GDM1 (cell line): ENCODE results near the gene GJA3.
"Not testable (repeated sequence)": the region's sequence is repeated elsewhere in the genome, so short reads cannot be mapped to it uniquely, and the experiment has no call there.

Experiments
- DNase-seq: peaks from one replicate; lab custom pipeline; 2025; lab: John Stamatoyannopoulos, UW

GJA3 gene

DNA sequence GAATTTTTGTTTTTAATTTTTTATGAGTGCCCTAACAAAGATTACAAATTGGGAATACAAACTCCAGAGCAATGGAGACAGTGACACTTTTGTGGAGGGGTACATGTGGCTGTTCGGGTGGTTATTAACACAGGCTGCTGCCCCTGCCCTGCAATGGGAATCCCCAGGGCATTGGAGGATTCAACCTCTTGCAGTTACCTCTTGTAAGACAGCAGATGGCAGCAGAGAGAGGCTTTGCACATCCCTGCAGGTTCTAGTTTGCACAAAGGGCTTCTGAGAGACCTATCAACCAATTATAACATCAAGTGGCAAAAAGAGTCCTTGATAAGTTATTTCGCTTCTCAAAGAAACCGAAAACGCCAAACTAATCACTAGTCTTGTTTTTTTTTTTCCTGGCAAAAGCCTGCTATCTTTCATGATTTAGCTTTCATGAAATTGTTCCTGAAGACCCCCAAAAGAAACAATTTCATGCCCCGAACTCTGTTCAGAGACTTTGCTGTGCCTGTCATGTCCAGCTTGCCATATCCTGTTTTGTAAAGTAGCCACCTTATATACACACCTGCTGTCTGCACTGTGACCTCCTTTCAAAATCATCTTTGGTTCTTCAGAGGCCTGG lies 21.5 kb upstream of the GJA3 start:
- peak; percentile 73 for DNase-seq

DNA sequence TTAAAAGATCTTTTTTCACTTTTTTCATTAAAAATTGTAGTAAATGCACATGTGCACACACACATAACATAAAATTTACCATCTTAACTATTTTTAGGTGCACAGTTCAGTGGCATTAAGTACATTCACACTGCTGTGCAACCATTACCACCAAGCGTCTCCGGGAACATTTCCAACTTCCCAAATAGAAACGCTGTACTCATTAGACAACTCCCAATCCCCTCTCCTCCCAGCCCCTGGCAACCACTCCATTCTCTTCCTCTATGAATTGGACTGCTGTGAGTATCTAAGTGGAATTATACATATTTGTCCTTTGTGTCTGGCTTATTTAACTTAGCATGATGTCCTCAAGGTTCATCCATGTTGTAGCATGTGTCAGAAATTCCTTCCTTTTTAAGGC lies 20.3 kb upstream of the GJA3 start:
- DNase-seq, result no peak

DNA sequence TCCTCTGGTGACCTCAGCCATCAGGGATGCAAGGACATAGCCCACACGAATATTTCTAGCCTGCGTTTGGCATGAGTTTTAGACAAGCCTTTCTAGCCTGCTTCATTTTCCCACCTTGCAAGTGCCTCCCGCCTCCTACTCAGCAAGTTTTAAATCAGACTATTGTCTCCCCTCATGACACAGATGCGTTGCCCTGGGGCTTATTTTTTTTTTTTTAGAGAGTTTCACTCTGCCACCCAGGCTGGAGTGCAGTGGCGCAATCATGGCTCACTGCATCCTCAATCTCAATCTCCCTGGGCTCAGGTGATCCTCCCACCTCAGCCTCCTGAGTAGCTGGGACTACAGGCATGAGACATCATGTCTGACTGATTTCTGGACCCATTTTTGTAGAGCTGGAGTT lies 17.3 kb upstream of the GJA3 start:
- no peak for DNase-seq

DNA sequence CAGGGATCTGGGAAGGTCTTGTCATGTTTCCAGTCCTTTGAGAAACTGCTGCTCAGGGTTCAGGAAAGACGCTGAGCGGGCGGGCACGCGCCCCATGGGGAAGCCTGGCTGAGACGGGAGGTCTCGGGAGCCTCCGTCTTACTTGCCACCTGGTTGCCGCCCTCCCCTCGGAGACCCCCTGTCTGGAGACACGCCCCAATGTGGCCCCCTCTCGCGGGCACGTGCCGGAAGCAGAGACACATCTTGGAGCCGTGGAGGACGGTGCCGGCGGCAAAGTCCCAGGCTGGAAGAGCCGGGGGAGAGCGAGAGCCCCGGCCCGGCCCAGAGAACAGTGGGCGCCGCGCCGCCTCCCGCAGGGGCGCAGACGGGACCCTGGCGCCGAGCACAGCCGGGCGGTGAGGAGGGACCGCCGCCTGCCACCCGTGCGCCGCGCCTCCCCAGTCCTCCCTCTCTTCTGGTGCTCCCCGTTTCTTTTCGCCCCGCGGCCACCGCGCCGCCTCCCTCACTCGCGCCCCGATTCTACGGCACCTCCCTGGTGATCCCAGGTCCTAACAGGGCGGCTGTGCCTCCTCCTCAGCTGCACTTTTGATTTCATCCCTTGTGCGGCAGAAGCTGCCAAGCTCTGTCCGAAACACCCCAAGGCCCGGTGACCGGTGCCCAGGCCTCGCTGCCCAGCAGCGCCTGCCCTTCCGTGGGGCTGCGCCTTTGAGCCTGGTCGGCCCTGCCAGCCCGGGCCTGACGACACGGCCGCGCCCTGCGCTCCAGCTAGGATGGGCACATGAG lies 16.4 kb upstream of the GJA3 start:
- no peak for DNase-seq

DNA sequence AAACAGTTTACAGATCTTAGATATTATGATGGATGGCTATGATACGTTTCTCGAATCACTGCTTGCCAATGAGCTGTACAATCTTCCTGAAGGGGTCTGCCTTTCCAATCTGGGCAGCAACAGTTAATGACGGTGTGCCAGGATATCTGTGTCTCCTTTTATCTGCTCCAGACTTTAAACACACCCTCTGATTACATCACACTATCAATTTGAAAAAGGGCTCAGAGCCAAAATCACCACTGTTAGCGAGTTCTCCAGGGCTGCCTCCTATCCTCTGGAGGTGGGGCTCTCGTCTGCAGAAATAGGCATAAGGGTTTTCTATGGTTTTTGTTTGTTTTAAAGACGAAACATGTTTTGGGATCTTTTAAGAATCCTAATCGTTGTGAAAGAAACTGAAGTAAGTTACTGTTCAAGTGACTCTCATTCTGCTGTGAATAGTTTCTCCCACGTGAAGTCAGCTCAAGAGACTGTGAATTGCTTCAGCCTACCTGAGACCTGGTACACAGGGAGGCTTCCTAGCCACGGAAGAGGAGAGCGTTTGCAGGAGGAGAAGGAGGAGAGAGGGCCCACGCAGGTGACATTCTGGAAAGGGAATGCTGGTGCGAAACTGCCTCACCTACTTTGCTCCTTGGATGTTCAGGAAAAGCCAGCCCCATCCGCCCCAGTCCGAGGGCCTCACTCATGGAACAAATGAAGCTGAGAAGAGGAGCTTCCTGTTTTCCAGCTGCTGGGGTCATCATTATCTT lies 15.2 kb upstream of the GJA3 start:
- no peak for DNase-seq

DNA sequence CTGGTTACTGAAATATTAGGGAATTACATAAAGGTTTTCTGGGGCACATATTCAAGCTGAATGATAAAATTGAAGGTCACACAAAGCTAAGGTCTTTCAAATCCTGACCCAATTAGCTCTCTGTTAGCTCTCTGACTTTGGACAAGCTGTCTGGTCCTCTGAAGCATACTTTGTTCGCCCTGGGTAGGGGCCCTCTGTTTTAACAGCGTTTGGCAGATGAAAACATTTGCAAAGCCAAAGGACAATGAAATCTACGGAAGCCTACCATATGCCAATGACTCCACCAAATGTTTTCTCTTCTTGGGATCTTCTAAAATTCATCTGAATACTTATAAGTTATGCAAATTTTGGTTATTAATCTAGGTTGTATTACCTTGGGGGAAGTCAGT lies 14.5 kb upstream of the GJA3 start:
- no peak for DNase-seq

DNA sequence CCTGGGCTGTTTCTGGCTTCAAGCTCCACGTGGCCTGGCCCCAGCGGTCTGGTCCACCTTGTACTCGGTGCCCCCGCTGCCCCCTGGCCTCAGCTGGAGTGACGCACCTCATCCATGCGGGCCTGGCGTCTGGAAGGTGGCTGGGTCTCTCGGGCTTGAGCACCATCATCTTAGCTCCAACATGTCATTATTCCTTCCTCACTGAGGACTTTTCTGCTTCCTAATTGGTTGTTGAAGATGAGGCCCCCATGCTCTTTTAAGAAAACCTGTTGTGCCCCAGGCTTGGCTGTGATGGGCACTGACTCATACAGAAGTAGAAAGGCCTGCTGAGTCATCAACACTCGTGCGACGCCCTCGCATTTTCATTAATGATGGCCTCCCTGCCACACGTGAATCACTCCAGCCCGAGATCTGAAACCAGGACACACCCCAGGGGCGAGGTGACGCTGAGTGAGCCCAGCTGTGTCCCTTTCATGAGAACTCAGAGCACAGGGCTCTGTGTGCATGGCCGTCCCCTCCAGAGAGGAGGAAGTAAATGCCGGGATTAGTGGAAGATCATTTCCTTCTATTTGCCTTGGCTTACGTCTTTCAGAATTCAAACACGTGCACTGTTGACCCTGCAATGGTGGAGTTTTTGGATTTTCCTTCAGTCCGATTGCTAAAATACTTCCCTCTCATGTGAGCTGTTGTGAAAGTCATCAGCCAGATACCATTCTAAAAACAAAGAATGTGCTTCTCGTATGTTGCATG lies 14.0 kb upstream of the GJA3 start:
- DNase-seq, result peak; percentile 30

DNA sequence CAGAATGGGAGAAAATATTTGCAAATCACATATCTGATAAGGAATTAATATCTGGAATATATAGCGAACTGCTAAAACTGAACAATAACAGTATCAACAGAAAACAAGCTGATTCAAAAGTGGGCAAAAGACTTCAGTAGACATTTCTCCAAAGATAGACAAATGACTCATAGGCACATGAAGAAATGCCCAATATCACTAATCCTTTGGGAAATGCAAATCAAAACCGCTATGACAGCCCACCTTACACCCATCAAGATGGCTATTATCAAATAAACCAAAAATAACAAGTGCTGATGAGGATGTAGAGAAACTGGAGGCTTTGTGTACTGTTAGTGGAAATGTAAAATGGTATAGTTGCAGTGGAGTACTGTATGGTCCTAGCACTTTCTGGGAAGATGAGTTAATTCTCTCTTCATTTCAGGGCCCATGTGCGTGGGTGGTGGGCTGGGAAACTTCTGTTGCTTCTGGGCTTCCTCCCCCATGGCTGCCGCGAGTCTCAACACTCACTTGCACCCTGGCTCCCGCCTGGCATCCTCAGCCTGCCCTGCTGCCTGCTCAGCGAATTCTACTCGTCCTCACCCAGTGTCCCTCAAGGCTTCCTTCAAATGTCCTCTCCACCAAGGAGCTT lies 12.4 kb upstream of the GJA3 start:
- no peak for DNase-seq

DNA sequence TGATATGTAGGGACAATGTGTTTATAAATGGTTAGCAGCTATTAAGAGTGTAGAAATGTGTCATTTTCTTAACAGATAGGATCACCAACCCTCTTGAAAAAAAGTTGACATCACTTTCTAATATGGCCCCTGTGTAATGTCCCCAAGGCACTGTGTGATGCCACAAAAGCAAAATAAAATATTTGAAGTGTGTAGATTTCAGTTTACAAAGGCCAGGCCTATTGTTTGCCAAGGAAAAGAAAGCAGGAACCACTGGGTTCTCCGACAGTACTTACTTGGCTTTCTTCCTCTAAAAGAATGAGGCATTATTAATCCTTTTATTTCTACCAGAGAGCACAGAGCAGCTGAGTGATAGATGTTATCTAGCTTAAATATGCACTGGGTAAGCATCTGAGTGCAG lies 10.5 kb upstream of the GJA3 start:
- no peak for DNase-seq

DNA sequence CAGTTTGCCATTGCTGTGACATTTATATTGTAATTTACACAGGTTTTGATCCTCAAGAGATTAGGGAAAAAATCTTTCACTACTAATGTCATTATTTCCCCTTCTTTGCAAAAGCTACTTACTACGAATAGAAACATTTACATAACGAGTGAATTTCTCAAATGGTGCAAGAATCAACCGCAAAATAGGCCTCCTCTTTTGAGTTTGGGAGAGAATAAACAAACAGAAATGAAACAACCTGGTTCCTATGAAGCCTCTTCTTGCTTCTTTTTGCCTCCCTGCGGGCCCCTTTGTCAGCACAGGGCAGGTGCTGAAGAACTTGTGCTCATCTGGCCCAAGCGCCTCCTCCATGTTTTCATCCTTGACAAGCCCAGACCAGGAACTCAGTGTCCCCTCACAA lies 10.1 kb upstream of the GJA3 start:
- no peak for DNase-seq

DNA sequence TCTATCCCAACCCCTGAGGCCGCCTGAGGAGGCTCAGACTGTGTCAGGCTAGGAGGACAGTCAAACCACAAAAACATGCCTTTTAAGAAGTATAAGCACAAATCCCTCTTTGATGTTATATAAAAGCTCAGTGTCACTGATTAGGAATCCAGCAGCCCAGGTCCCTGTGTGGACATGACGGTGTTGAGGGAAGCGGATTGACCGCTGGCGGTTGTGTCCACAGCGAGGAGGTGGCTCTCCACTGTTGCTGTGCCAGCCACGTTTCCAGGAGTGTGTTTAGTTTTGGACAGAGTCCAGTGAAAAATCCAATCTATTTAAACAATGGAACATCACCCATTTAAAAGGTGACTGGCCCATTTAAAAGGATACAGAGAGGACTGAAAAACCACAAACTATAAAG lies 7.5 kb upstream of the GJA3 start:
- DNase-seq, result no peak

DNA sequence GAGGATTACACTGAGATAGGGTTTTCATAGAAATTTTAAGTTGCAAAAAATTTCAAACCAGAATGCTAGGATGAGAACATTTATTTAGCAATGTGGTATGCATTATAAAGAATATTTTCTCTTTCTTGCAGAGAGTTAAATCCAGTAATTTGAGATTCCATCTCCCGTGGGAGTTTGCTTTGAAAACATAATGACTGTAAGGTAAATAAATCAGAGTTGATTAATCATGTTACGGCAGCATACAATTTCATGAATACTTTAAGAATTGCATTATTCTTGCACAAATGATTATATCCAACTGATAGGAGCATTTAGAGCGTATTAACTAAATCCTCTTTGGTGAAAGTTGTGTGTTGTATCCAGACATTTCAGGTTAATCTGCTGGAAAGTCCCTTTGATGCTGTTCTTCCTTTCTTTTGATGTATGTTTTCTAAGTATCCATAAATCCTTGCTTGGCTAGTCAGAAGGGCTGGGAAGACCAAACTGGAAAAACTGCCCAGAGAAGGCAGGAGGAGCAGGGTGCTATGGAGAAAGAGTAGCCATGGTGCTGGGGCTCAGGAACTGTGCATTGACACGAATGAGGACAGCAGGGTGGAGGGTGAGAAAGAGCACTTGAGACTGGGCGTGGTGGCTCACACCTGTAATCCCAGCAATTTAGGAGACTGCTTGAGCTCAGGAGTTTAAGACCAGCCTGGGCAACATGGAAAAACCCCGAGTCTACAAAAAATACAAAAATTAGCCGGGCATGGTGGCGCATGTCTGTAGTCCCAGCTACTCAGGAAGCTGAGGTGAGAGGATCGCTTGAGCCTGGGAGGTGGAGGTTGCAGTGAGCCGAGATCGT lies 4.8 kb upstream of the GJA3 start:
- no peak for DNase-seq

DNA sequence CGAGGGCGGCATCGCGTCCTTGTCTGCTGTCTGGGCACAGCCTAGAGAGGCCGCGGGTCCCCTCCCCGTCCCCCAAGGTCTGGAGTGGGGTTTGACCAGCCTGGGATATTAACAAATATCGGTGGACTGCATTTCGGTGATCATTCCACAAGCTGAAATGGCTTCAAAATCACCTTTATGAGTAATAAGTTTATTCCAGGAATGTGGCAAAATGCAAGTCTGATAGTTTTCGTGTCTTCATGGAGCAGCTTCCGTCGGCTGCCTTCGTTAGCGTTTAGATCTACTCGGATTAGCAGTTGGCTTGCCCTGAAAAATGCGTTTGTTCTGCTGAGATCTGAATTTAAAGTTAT lies 1.1 kb upstream of the GJA3 start:
- DNase-seq, result no peak

DNA sequence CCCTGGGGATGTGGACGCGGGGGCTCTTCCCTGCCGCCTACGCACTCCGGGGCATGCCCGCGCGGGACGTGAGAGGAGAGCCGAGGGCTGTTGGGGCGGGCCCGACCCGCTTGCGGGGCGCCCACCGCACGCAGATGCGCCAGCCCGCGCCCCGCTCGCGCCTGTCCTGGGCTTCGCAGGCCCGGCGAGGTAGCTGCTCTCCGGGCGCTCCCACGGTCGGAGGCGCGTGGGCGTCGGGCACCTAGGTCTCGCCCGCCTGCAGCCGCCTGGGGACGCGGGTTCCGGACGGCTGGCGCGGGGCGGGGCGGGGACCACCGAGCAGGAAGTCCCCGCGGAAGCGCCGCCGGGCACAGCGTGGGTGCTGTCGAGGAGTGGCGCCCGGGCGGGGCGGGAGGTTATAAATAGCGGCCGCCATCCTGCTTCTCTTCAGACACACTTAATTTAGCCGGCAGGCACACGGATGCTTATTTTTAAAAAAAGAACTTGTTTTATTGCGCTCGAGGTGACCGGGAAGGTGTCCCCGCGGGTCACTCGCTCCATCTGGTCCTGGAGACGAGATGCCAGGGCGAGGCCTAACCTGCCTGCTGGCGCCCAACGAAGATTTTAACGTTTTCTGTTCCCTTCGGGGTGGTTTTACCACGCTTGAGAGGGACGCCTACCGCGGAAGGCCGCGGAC lies 561 bp upstream of the GJA3 start:
- DNase-seq, result peak; percentile 18

DNA sequence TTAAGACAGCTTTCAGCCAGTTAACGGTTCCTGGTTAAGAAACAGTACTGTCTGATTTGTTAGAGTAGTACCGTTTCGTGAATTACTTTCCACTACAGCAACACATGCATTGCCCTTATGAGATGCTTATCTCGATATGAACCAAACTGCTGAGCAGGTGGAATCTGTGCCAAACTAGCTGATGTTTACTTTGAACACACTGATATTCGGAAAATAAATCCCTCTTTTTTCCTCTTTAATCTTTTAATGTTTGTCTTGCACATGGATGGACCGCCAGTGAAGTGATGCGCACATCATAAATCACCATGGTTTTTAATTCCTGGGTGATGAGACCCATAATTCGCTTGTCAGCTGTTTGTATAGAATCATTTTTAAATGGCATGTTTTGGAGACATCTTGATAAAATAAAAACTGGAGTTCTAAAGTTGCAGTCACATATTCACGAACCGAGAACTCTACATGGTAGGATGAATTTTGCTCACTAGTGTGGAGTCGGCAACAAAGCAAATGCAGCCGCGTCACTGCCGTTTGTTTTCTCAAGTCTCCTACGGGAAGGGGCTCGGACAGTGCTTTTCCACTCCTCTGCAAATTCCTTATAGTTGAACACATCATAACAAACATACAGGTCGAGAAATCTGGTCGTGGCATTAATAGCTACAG lies 1.1 kb downstream of the GJA3 start:
- no peak for DNase-seq

DNA sequence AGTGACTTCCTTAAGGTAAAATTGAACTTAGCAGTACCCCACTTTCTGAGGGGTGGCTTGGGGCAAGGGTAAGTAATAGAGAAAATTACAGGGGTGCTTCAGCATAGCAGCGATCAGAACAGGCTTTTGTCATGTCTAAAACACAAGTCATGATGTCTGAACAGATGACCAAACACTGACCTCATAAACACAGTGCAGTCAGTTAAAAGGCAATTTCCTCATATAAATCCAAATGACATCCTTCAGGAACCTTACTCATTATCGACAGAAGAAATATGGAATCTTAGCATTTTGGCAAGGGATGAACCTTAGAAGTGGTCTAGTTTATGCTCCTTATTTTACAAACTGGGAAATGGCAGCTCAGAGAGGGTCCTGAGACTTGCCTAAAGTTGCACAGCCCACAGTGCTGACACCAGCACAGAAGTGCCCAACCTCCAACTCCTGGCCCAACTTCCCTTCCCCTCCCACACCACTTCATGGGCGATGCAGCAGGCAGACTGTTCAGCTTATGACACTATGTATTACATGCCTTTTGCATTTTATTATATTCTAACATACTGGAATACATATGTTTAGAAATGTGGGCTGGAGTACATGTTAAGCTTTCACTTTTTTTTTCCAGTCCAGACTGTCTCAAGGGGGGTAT lies 3.6 kb downstream of the GJA3 start:
- peak; percentile 23 for DNase-seq

DNA sequence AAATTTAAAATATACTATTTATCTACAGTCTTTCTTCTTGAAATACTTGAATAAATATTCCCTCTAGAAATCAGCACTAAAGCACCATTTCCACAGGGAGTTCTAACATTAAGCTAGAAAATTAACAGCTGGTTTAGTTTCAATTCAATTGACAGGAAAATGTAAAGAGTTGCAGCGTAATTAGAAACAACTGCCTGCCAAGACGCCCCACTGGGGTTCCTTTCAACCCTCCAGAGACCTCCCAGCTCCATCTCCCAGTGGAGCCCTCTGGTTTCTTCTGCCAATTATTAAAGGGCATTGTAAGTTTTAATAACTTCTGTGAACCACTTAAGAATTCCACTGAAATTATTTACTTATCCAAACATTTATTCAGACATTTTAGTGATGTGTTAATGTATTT lies 4.2 kb downstream of the GJA3 start:
- no peak for DNase-seq

DNA sequence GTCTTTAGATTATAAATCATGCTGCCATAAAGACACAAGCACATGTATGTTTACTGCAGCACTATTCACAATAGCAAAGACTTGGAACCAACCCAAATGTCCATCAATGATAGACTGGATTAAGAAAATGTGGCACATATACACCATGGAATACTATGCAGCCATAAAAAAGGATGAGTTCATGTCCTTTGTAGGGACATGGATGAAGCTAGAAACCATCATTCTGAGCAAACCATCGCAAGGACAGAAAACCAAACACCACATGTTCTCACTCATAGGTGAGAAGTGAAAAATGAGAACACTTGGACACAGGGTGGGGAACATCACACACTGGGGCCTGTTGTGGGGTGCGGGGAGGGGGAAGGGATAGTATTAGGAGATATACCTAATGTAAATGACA lies 7.6 kb downstream of the GJA3 start:
- not testable (repeated sequence) for DNase-seq

DNA sequence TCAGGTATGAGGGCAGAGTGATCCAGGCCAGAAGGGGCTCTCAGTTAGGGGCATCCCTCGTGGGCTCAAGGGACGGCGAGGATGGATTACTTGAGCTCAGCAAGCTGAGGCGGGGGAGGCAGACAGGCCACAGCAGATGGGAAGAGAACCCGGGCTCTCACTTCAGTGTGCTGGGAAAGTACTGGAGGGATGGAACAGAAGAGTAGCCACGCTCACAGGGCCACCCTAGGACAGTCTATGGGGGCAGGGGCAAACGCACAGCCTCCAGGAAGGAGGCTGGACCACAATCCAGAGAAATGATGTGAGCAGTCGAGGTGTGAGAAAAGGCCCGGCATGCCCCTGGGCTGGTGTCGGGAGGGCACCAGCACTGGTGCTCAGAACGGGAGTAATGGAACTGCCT lies 9.2 kb downstream of the GJA3 start:
- DNase-seq, result no peak

DNA sequence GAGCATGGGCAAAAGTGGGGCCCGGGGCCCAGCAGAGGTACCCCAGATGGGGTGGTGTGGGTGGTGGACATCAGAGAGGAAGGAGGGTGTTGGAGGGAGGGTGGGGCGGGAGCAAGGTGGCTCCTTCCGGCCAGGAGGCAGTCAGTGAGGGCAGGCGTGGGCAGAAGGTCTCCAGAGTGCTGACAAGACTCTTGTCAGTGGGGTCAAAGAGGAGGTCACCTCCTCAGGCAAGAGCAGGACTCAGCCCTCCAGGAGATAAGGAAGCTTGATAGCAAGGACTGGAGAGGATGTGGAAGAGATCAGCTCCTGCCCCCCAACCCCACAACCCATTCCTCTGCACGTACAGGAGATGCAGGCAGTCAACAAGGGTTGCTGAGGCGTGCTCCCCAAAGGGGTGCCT lies 9.8 kb downstream of the GJA3 start:
- DNase-seq, result no peak
